Measurements from ENCODE around the gene CPNE7. TPM values are rescaled to one million over a fixed set of nuclear protein-coding genes. Genes with fewer than 3 reads are reported as not detected.

CPNE7 gene
- total RNA-seq, 2 donors from 2014 or later, result 1.5 to 2.1 TPM

DNA sequence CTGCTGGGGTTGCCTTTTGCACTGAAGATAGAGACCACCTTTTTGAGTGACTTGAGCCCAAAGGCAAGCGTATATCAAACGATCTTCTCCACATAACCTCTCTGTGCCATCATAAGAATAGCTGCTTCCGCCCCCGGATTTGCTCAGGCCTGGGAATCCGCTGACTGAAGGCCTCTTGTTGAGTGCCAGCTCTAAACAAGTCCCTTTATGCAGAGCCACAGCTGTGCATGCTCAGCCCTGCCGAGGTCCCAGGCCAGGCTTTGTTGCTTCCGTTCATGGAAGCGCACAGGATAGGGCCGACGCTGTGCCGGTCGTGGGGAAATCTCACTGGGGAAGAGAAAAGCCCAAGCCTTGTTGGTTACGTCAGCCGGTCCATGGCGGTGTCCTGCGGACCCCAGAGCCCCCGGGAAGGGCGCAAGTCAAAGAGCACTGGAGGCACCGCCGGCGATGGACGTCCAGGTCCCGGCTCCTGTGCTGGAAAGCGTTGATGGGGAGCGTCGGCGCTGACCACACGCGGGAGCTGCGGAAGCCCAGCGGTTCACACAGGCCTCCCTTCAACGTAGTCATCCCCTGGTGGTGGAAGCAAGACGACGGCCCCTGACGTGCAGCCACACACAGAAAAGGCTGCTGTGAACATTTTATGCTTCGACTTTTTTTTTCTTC, 38.5 kb upstream of the CPNE7 start:
- TF ChIP-seq, protein P1, sequence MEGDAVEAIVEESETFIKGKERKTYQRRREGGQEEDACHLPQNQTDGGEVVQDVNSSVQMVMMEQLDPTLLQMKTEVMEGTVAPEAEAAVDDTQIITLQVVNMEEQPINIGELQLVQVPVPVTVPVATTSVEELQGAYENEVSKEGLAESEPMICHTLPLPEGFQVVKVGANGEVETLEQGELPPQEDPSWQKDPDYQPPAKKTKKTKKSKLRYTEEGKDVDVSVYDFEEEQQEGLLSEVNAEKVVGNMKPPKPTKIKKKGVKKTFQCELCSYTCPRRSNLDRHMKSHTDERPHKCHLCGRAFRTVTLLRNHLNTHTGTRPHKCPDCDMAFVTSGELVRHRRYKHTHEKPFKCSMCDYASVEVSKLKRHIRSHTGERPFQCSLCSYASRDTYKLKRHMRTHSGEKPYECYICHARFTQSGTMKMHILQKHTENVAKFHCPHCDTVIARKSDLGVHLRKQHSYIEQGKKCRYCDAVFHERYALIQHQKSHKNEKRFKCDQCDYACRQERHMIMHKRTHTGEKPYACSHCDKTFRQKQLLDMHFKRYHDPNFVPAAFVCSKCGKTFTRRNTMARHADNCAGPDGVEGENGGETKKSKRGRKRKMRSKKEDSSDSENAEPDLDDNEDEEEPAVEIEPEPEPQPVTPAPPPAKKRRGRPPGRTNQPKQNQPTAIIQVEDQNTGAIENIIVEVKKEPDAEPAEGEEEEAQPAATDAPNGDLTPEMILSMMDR (conservative IDR thresholded peaks at IDR 0.05), result peak; percentile 25
- no peak overlapping the region for H3K27ac Mint-ChIP-seq
- H3K27ac ChIP-seq (ENCODE audit: low read depth, low read length), result no peak overlapping the region
- 94 to 95% methylated on average over 32 to 36 of the region's 36 CpGs for WGBS, 2 experiments (ENCODE audit: insufficient coverage in 1 of 2, insufficient read length in 1 of 2)
- H3K4me3 Mint-ChIP-seq, result no peak overlapping the region
- H3K4me1 ChIP-seq (ENCODE audit: control insufficient read depth, insufficient read depth, low read length), result no peaks in the 10 kb centered on the region
- H3K36me3 ChIP-seq (ENCODE audit: control insufficient read depth, insufficient read depth, low read length), result peaks cover 74% of the 10 kb centered on the region
- H3K27me3 ChIP-seq (ENCODE audit: control insufficient read depth, insufficient read depth, low read length, poor library complexity, severe bottlenecking), result no peaks in the 10 kb centered on the region
- H3K27me3 Mint-ChIP-seq (ENCODE audit: insufficient read depth), result no peaks in the 10 kb centered on the region
- no peak overlapping the region for H3K4me3 ChIP-seq (ENCODE audit: low read length)
- no peak for DNase-seq
- H3K36me3 Mint-ChIP-seq (ENCODE audit: low read depth), result peaks cover 62% of the 10 kb centered on the region
- no peaks in the 10 kb centered on the region for H3K9me3 ChIP-seq (ENCODE audit: control insufficient read depth, low read length)
- H3K9me3 Mint-ChIP-seq, result no peaks in the 10 kb centered on the region
- H3K9ac ChIP-seq (ENCODE audit: extremely low read depth, low read length, poor library complexity, severe bottlenecking), result no peak overlapping the region
- no peaks in the 10 kb centered on the region for H3K4me1 Mint-ChIP-seq

DNA sequence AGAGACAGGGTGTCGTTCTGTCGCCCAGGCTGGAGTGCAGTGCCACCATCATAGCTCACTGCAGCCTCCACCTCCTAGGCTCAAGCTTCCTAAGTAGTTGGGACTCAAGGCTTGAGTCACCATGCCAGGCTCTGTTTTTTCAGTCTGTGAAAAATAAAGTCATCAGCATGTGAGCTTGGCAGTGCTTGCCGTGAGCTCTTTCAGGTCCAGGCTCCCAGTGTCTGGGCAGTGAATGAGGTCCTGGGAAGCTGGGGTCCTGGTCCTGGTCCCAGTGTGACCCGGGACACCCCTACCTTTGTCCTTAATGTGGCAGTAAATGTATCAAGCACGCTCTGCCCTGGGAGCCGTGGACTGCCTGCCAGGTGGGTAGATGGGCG, 38.0 kb upstream of the CPNE7 start:
- H3K36me3 Mint-ChIP-seq (ENCODE audit: low read depth), result peaks cover 61% of the 10 kb centered on the region
- H3K27ac Mint-ChIP-seq, result no peak overlapping the region
- H3K4me3 Mint-ChIP-seq, result no peak overlapping the region
- no peak overlapping the region for H3K4me3 ChIP-seq (ENCODE audit: low read length)
- H3K9ac ChIP-seq (ENCODE audit: extremely low read depth, low read length, poor library complexity, severe bottlenecking), result no peak overlapping the region
- 93 to 97% methylated on average over 7 of the region's 7 CpGs for WGBS, 2 experiments (ENCODE audit: insufficient coverage in 1 of 2, insufficient read length in 1 of 2)
- H3K4me1 ChIP-seq (ENCODE audit: control insufficient read depth, insufficient read depth, low read length), result no peaks in the 10 kb centered on the region
- no peak overlapping the region for H3K27ac ChIP-seq (ENCODE audit: low read depth, low read length)
- no peaks in the 10 kb centered on the region for H3K9me3 ChIP-seq (ENCODE audit: control insufficient read depth, low read length)
- H3K27me3 Mint-ChIP-seq (ENCODE audit: insufficient read depth), result no peaks in the 10 kb centered on the region
- no peaks in the 10 kb centered on the region for H3K27me3 ChIP-seq (ENCODE audit: control insufficient read depth, insufficient read depth, low read length, poor library complexity, severe bottlenecking)
- TF ChIP-seq, protein P1 (conservative IDR thresholded peaks at IDR 0.05), result no peak
- no peak for DNase-seq
- no peaks in the 10 kb centered on the region for H3K4me1 Mint-ChIP-seq
- no peaks in the 10 kb centered on the region for H3K9me3 Mint-ChIP-seq
- peaks cover 71% of the 10 kb centered on the region for H3K36me3 ChIP-seq (ENCODE audit: control insufficient read depth, insufficient read depth, low read length)

DNA sequence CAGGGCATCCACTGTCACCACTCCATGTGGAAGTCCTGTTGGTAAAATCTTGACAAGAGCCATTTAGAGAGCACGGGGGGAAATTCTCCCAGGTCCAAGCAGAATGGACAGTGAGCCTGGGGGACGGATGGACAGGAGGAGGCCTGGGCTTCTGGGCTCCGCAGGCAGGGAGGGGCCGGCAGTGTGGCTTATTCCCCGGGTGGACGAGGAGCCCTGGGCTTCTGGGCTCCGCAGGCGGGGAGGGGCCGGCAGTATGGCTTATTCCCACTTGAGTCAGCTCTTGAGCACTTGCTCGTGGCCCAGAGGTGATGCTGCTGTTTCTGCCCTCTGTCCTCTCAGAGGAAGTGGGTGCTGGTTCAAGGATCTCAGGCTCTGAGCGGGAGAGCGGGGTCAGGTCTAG, 37.3 kb upstream of the CPNE7 start:
- no peaks in the 10 kb centered on the region for H3K9me3 ChIP-seq (ENCODE audit: control insufficient read depth, low read length)
- Mint-ChIP-seq H3K4me1 (no peaks in the 10 kb centered on the region), H3K9me3 (no peaks in the 10 kb centered on the region), H3K27ac (no peak overlapping the region), H3K36me3 (ENCODE audit: low read depth) (peaks cover 59% of the 10 kb centered on the region), H3K27me3 (ENCODE audit: insufficient read depth) (no peaks in the 10 kb centered on the region), H3K4me3 (no peak overlapping the region)
- H3K4me3 ChIP-seq (ENCODE audit: low read length), result no peak overlapping the region
- 92 to 96% methylated on average over 9 to 12 of the region's 12 CpGs for WGBS, 2 experiments (ENCODE audit: insufficient coverage in 1 of 2, insufficient read length in 1 of 2)
- H3K36me3 ChIP-seq (ENCODE audit: control insufficient read depth, insufficient read depth, low read length), result peaks cover 68% of the 10 kb centered on the region
- H3K9ac ChIP-seq (ENCODE audit: extremely low read depth, low read length, poor library complexity, severe bottlenecking), result no peak overlapping the region
- DNase-seq, result no peak
- H3K27ac ChIP-seq (ENCODE audit: low read depth, low read length), result no peak overlapping the region
- TF ChIP-seq, protein P1 (conservative IDR thresholded peaks at IDR 0.05), result no peak
- no peaks in the 10 kb centered on the region for H3K4me1 ChIP-seq (ENCODE audit: control insufficient read depth, insufficient read depth, low read length)
- no peaks in the 10 kb centered on the region for H3K27me3 ChIP-seq (ENCODE audit: control insufficient read depth, insufficient read depth, low read length, poor library complexity, severe bottlenecking)
